T-cell (primary cell): ENCODE results near the gene ASB2. TPM values are rescaled to one million over a fixed set of nuclear protein-coding genes. Genes with fewer than 3 reads are reported as not detected.

ENCODE experiments used
- ATAC-seq, 4 experiments: fragments of 200-7000 bp in 3 of 4; fragments of 150-1000 bp in 1 of 4; cut with Tn5 transposase; replicated peaks in 1 of 4; 1 replicate in 3 of 4; 2 replicates in 1 of 4; pipeline ENCODE4 v1.10.0; 2021; ENCODE audit warnings: moderate library complexity in 3 of 4, mild to moderate bottlenecking in 2 of 4, moderate number of reproducible peaks in 1 of 4
- CTCF ChIA-PET, 2 donors: fragments of 300-600 bp; sonication (Branson Sonifier 250); formaldehyde crosslinking; loops; one replicate each; lab custom pipeline; 2022; ENCODE audit warnings: antibody characterized with exemption in 2 of 2; lab: Charles Lee
- POLR2A ChIA-PET, 2 donors: fragments of 300-600 bp; sonication (Branson Sonifier 250); formaldehyde crosslinking; loops; one replicate each; lab custom pipeline; 2022; ENCODE audit warnings: antibody characterized with exemption in 2 of 2; lab: Charles Lee
- DNase-seq, 35 experiments: peaks; one replicate each; pipeline versions ENCODE4 v3.0.0 to v3.0.0-alpha.2; 2013 to 2023
- H3K27ac ChIP-seq: one replicate; pipeline ENCODE4 v1.5.1; 2013; ENCODE audit warnings: low read length
- H3K27me3 ChIP-seq, 2 experiments: replicated peaks in 1 of 2; 1 replicate in 1 of 2; 2 replicates in 1 of 2; pipeline versions ENCODE4 v1.6.1 to v1.7.0; 2013; ENCODE audit warnings: low read length in 1 of 2, mixed read lengths in 1 of 2; ENCODE audit not compliant: control insufficient read depth in 2 of 2, insufficient read depth in 2 of 2; ENCODE audit errors: extremely low read depth in 1 of 2
- H3K36me3 ChIP-seq, 2 donors: 1 replicate in 1 of 2; 2 replicates in 1 of 2; pipeline versions ENCODE4 v1.6.1 to v1.7.0; 2013; ENCODE audit warnings: low read length in 1 of 2; ENCODE audit not compliant: control insufficient read depth in 2 of 2, insufficient read depth in 1 of 2; ENCODE audit errors: extremely low read depth in 1 of 2
- H3K4me1 ChIP-seq, 2 experiments: 1 replicate in 1 of 2; 2 replicates in 1 of 2; pipeline versions ENCODE4 v1.6.1 to v1.7.0; 2013; ENCODE audit warnings: low read length in 2 of 2, mixed read lengths in 1 of 2; ENCODE audit not compliant: insufficient read depth in 2 of 2, control insufficient read depth in 1 of 2; ENCODE audit errors: extremely low read depth in 1 of 2
- H3K4me3 ChIP-seq, 2 donors: 1 replicate in 1 of 2; 2 replicates in 1 of 2; pipeline versions ENCODE4 v1.5.1 to v1.7.0; 2013; ENCODE audit warnings: mild to moderate bottlenecking in 2 of 2, low read length in 1 of 2, moderate library complexity in 1 of 2; ENCODE audit not compliant: control insufficient read depth in 1 of 2; ENCODE audit errors: extremely low read depth in 1 of 2
- H3K9me3 ChIP-seq: 2 replicates; pipeline ENCODE4 v1.7.0; 2013
- H3K27ac Mint-ChIP-seq, 2 donors: one replicate each; pipeline ENCODE4 v1.8.0; 2020 to 2021; ENCODE audit warnings: mild to moderate bottlenecking in 2 of 2, mixed read lengths in 2 of 2
- H3K27me3 Mint-ChIP-seq, 2 donors: one replicate each; pipeline ENCODE4 v1.8.0; 2021 to 2022; ENCODE audit warnings: mixed read lengths in 2 of 2
- H3K36me3 Mint-ChIP-seq: one replicate; pipeline ENCODE4 v1.8.0; 2021; ENCODE audit warnings: mixed read lengths
- H3K4me1 Mint-ChIP-seq, 3 donors: one replicate each; pipeline ENCODE4 v1.8.0; 2020 to 2022; ENCODE audit warnings: mixed read lengths in 3 of 3, mild to moderate bottlenecking in 1 of 3
- H3K4me3 Mint-ChIP-seq, 3 donors: one replicate each; pipeline ENCODE4 v1.8.0; 2020 to 2022; ENCODE audit warnings: mild to moderate bottlenecking in 3 of 3, mixed read lengths in 3 of 3, moderate library complexity in 3 of 3
- H3K9me3 Mint-ChIP-seq, 3 donors: one replicate each; pipeline ENCODE4 v1.8.0; 2020 to 2022; ENCODE audit warnings: mixed read lengths in 3 of 3
- WGBS: methylation state at CpG from one replicate; pipeline ENCODE4 v1.1.5; 2013; ENCODE audit warnings: missing lambda C conversion rate; ENCODE audit not compliant: insufficient coverage; 5-methylcytosine and 5-hydroxymethylcytosine counted together
- total RNA-seq, 35 experiments: library from RNA in 6 of 35; stranded (reverse) in 6 of 35; fragments of 120-200 nt in 1 of 35; gene quantifications; one replicate each; pipeline versions ENCODE4 v1.2.1 to v1.2.4 and lab custom pipeline; 2013 to 2026

Gene ASB2
- total RNA-seq, 5 donors from 2014 or later (not counting 1 experiment from before 2014, with no cell fraction given): 2.7 to 5.4 (median 3.3) TPM

DNA sequence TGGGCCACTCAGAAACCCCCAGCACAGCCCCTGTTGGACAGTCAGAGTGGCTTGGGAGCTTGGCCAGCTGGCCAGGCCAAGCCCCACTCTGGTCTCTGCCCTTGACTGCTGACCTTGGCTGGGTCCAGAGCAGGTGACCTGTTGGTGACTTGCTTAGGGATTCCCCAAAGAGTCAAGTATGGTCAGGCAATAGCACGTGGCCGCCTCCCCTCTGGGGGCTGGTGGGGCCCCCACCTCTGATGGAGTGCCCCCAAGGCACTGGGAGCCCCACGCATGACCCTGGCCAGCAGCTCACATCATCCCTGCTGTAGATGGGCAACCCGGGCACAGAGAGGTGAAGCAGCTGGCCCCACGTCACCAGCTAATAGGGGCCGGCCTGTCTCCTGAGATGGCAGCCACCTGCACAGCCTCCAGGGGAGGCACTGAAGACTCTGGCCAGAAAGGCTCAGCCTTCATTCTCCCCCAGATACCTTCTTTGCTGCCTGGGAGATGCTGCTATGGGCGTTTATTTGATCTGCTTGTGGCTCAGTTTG is 22.6 kb upstream of the ASB2 start:
- peaks cover 7 to 12% of the 10 kb centered on the region in 2 donors for H3K27me3 Mint-ChIP-seq
- DNase-seq: no peak
- no peak overlapping the region for H3K4me3 ChIP-seq
- no peak for ATAC-seq
- H3K4me1 Mint-ChIP-seq: peaks cover 7 to 12% (median 9%) of the 10 kb centered on the region in 3 donors
- no peaks in the 10 kb centered on the region for H3K36me3 Mint-ChIP-seq
- POLR2A ChIA-PET: no interaction called here
- no peak overlapping the region for H3K27ac ChIP-seq
- H3K4me1 ChIP-seq: peaks cover 0 to 12% of the 10 kb centered on the region in 2 experiments
- no peaks in the 10 kb centered on the region for H3K9me3 Mint-ChIP-seq
- H3K27ac Mint-ChIP-seq: no peak overlapping the region
- H3K9me3 ChIP-seq: no peaks in the 10 kb centered on the region
- no peak overlapping the region for H3K4me3 Mint-ChIP-seq
- WGBS: 96% methylated on average over 7 of the region's 7 CpGs
- H3K27me3 ChIP-seq: peaks cover 0 to 49% of the 10 kb centered on the region in 2 experiments
- CTCF ChIA-PET: interaction anchor here (0.7 to 3.7 kb wide), 4 partner anchors 21 to 60 kb away, joined by 3 to 32 read pairs (median 16); no protein-coding TSS in a partner anchor
- H3K36me3 ChIP-seq: no peaks in the 10 kb centered on the region

DNA sequence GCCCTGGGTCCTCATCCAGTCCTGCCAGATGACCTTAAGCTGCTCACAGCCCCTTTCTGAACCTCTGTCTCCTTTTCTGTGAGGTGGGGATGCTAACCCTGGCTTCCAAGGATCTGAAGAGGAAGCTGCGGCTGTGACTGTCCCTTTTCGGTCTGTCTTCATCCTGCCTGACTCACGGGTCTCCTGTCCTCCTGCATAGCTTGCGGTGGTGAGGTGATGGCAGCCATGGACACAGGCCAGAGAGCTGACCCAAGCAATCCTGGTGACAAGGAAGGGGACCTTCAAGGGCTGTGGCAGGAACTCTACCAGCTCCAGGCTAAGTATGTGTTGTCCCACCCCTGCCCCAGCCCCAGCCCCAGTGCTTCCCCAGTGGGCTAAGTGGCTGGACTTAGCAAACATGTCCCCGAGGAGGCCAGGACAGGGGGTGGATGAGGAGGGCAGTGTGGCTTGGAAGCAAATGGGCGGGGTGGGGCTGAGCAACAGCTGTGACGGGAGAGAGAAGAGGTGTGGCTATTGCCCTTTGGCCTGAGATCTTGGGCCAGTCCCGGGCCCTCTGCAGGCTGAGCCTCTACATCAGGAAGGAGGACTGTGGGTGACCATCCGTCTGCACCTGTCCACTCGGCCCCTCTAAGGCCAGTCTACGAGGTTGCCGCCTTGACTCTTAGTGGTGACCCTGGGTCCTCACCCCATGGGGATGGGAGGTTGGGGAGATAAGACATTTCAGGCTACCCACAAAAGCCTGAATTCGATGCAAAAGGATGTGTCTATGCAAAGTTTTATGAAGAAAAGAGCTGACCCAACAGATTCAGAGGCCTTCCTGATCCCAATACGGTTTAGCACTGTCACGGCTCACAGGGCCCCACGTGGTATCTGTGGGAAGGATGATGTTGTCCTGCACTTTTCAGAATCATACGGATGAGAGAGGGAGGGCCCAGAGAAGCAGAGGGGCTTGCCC is 21.8 kb upstream of the ASB2 start:
- H3K4me3 ChIP-seq: no peak overlapping the region
- Mint-ChIP-seq H3K27ac (no peak overlapping the region), H3K27me3 (peaks cover 4 to 7% of the 10 kb centered on the region in 2 donors), H3K36me3 (no peaks in the 10 kb centered on the region), H3K4me3 (no peak overlapping the region), H3K4me1 (peaks cover 7 to 12% (median 9%) of the 10 kb centered on the region in 3 donors), H3K9me3 (no peaks in the 10 kb centered on the region)
- ATAC-seq (no peak), DNase-seq (no peak)
- 88% methylated on average over 9 of the region's 17 CpGs for WGBS
- peaks cover 0 to 12% of the 10 kb centered on the region in 2 experiments for H3K4me1 ChIP-seq
- no peaks in the 10 kb centered on the region for H3K9me3 ChIP-seq
- peaks cover 0 to 49% of the 10 kb centered on the region in 2 experiments for H3K27me3 ChIP-seq
- ChIA-PET CTCF (interaction anchor here (0.7 to 3.7 kb wide), 7 partner anchors 26 to 192 kb away, joined by 3 to 32 read pairs (median 4); no protein-coding TSS in a partner anchor), POLR2A (no interaction called here)
- H3K27ac ChIP-seq: no peak overlapping the region
- no peaks in the 10 kb centered on the region for H3K36me3 ChIP-seq

DNA sequence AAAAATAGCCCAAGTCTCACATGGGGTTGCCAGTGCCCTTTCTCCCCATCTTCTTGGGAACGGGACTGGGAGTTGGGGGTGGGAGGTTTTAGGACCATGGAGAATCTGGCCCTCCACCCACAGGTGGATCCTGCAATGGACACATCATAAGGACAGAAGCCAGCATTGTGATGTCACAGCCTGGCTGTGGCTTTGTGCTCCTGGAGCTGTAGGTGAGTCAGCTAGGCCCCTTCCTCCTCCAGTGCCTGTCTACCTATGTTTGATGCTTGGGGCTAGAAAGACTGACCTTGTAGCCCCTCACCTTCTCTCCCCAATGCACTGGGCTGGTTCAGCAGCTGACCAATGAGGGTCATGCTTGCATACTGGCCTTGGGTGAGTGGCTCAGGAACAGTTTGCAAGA is 20.7 kb upstream of the ASB2 start, which contains the start of gene CCDC197:
TSS of gene CCDC197 (plus strand) at position 220 of the 400 bp plus-strand sequence. CDS start 831 bp downstream, outside the sequence.
- ChIA-PET POLR2A (no interaction called here), CTCF (interaction anchor here (0.5 to 1.4 kb wide), 9 partner anchors 12 to 212 kb away, joined by 3 to 6 read pairs (median 4); no protein-coding TSS in a partner anchor)
- Mint-ChIP-seq H3K9me3 (no peaks in the 10 kb centered on the region), H3K36me3 (no peaks in the 10 kb centered on the region), H3K4me1 (peaks cover 7 to 9% (median 7%) of the 10 kb centered on the region in 3 donors), H3K4me3 (no peak within 1 kb of the TSS), H3K27me3 (peaks cover 4 to 7% of the 10 kb centered on the region in 2 donors), H3K27ac (no peak within 1 kb of the TSS)
- Histone ChIP-seq H3K36me3 (no peaks in the 10 kb centered on the region), H3K27ac (no peak within 1 kb of the TSS), H3K4me1 (peaks cover 0 to 9% of the 10 kb centered on the region in 2 experiments), H3K4me3 (no peak within 1 kb of the TSS), H3K9me3 (no peaks in the 10 kb centered on the region), H3K27me3 (peaks cover 0 to 53% of the 10 kb centered on the region in 2 experiments)
- ATAC-seq (no peak), DNase-seq (no peak)
- no CpG with 5 or more reads among the region's 1 CpG for WGBS

- CTCF ChIA-PET: interaction anchor here (0.5 to 0.7 kb wide), 3 partner anchors 11 to 44 kb away, joined by 3 to 4 read pairs (median 4); no protein-coding TSS in a partner anchor
- Mint-ChIP-seq H3K4me1 (peaks cover 0 to 7% (median 0%) of the 10 kb centered on the region in 3 donors), H3K36me3 (no peaks in the 10 kb centered on the region), H3K9me3 (no peaks in the 10 kb centered on the region), H3K4me3 (no peak overlapping the region), H3K27ac (no peak overlapping the region), H3K27me3 (peaks cover 2 to 7% of the 10 kb centered on the region in 2 donors)
- Histone ChIP-seq H3K36me3 (no peaks in the 10 kb centered on the region), H3K4me3 (no peak overlapping the region), H3K27me3 (peaks cover 0 to 49% of the 10 kb centered on the region in 2 experiments), H3K9me3 (no peaks in the 10 kb centered on the region), H3K4me1 (peaks cover 0 to under 1% of the 10 kb centered on the region in 2 experiments), H3K27ac (no peak overlapping the region)
- 77% methylated on average over 4 of the region's 8 CpGs for WGBS
- DNase-seq: no peak
- POLR2A ChIA-PET: no interaction called here
- no peak for ATAC-seq
These were observed 19.8 kb upstream of the ASB2 start for GRCh38 chr14:93996130-93996695.

DNA sequence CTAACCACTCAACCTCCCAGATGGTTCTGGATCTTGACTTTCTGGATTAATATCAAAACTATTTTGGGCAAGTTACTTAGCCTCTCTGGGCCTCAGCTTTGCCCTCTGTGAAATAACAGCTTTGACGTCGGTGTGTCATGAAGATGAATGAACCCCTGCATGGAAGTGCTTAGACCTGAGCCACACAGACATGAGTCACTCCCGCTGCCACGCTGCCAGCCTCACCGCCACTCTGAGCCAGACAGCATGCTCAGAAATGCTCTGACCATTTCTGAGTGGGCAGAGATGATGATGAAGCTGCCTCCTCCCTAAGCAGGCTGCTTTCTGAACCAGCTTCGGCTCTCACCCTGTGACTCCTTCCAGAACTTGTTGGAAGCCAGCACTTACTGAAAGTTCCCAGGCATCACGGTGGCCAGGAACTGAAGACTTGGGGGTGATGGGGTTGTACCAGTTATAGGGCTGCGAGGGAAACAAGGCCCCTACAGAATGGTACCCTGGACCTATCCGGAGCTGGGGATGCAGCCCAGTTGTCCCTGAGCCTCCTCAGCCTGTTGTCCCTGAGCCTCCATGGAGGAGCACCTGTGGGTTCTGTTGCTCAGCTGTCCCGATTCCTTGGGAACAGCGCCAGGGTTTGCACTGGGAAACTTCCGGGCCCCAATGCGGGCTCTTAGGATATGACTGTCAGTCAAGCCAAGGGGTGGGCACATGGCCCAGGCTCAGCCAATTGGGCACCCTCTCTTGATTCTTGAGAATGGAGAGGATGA is 18.7 kb upstream of the ASB2 start:
- H3K27me3 Mint-ChIP-seq: peaks cover 0 to 8% of the 10 kb centered on the region in 2 donors
- H3K27me3 ChIP-seq: peaks cover 0 to 44% of the 10 kb centered on the region in 2 experiments
- H3K4me3 Mint-ChIP-seq: no peak overlapping the region
- no peak overlapping the region for H3K27ac ChIP-seq
- 62% methylated on average over 13 of the region's 13 CpGs for WGBS
- CTCF ChIA-PET: interaction anchor here in 1 of 2 donors (1.0 kb wide), 1 partner anchor 53 kb away, joined by 4 read pairs; no protein-coding TSS in a partner anchor
- H3K36me3 ChIP-seq: no peaks in the 10 kb centered on the region
- peaks cover 0 to 7% (median 0%) of the 10 kb centered on the region in 3 donors for H3K4me1 Mint-ChIP-seq
- DNase-seq: no peak
- H3K27ac Mint-ChIP-seq: no peak overlapping the region
- H3K4me1 ChIP-seq: no peaks in the 10 kb centered on the region
- no peak overlapping the region for H3K4me3 ChIP-seq
- H3K9me3 Mint-ChIP-seq: no peaks in the 10 kb centered on the region
- no peaks in the 10 kb centered on the region for H3K9me3 ChIP-seq
- ATAC-seq: peak in 3 of 4 experiments; percentile 50 to 68 (median 55)
- POLR2A ChIA-PET: no interaction called here
- no peaks in the 10 kb centered on the region for H3K36me3 Mint-ChIP-seq
